Kidney tubule cell (primary cell): ENCODE measurements around the gene AKIRIN1.
"Not testable (repeated sequence)": the region's sequence is repeated elsewhere in the genome, so short reads cannot be mapped to it uniquely, and the experiment has no call there.

ENCODE experiments used
- DNase-seq: peaks from one replicate; pipeline ENCODE4 v3.0.0-alpha.2; 2018; ENCODE audit warnings: low spot score

Gene AKIRIN1

GRCh38 chr1:39046613-39047210 is 55.6 kb downstream of the AKIRIN1 start:
- no peak for DNase-seq

GRCh38 chr1:39047374-39048229 is 56.5 kb downstream of the AKIRIN1 start:
- DNase-seq = peak; percentile 97

GRCh38 chr1:39048745-39049370 is 57.8 kb downstream of the AKIRIN1 start:
- peak; percentile 9 for DNase-seq

GRCh38 chr1:39050001-39050400 is 58.9 kb downstream of the AKIRIN1 start:
- no peak for DNase-seq

- not testable (repeated sequence) for DNase-seq
These were observed 60.2 kb downstream of the AKIRIN1 start for GRCh38 chr1:39051193-39051850.

GRCh38 chr1:39051956-39052355 is 60.9 kb downstream of the AKIRIN1 start:
- no peak for DNase-seq

- not testable (repeated sequence) for DNase-seq
These were observed 64.2 kb downstream of the AKIRIN1 start for GRCh38 chr1:39055213-39055710.
